ENCODE data around the gene TOM1L2. TPM values are rescaled to one million over a fixed set of nuclear protein-coding genes. Genes with fewer than 3 reads are reported as not detected.

TOM1L2 gene
- total RNA-seq, 1 experiment from 2014 or later, result 45.2 TPM

DNA sequence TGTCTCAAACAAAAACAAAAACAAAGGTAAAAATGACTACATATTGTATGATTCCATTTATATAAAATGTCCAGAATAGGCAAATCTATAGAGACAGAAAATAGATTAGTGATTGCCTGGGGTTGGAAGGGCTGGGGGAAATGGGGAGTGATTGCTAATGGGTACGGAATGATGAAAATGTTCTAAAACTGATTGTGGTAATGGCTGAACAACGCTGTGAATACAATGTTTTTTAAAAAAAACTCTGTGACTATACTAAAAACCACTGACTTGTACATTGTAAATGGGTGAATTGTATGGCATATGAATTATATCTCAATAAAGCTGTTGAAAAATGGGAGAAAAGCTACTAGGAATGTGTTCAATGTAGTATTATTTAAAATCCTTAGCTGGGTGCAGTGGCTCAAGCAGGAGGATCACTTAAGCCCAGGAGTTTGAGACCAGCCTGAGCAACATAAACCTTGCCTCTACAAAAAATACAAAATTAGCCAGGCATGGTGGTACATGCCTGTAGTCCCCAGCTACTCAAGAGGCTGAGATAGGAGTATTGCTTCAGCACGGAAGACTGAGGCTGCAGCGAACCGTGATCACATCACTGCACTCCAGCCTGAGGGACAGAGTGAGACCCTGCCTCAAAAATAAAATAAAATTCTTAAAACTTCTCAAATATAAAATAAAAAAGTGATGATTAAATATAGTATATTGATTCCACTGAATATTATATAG lies 47.9 kb downstream of the TOM1L2 start:
- intact Hi-C loops (cut with micrococcal nuclease; ENCODE audit: unreplicated experiment) (loop anchor here (5.0 kb wide), 1 partner anchor 33 kb away; no protein-coding TSS in a partner anchor), in situ Hi-C loops (cut with HindIII; ENCODE audit: low pct_unique_long_range_greater_than_20kb, low sequenced_read_pairs) (no loop called here)
- Histone ChIP-seq H3K9me3 (ENCODE audit: control insufficient read depth, insufficient read depth, low read depth, low read length) (no peaks in the 10 kb centered on the region), H3K4me3 (ENCODE audit: low read depth in 2 of 2, low read length in 2 of 2) (no peak overlapping the region), H3K4me1 (ENCODE audit: control insufficient read depth, insufficient read depth, low read length) (peaks cover 46% of the 10 kb centered on the region), H3K27ac (ENCODE audit: low read length) (peak overlapping the region; percentile 98; the same call in 1 of the 2 replicates), H3K27me3 (ENCODE audit: control insufficient read depth, insufficient read depth, low read length) (no peaks in the 10 kb centered on the region), H3K36me3 (ENCODE audit: control insufficient read depth, insufficient read depth, low read length) (no peaks in the 10 kb centered on the region)
- DNase-seq (ENCODE audit: low read depth, low spot score) (no peak), ATAC-seq (no peak)
- BruUV-seq (replicated peaks), result no TSS peak
- TF ChIP-seq TCF7L2 (IDR thresholded peaks at IDR 0.05; ENCODE audit: low read depth, low read length) (no peak), POLR2AphosphoS5 (IDR thresholded peaks at IDR 0.05; ENCODE audit: low read depth, low read length) (no peak), SIN3A (IDR thresholded peaks at IDR 0.05; ENCODE audit: borderline replicate concordance, insufficient read depth, low read depth, low read length) (no peak), CTCF (IDR thresholded peaks at IDR 0.05) (no peak)
- TF ChIP-seq, protein P1, sequence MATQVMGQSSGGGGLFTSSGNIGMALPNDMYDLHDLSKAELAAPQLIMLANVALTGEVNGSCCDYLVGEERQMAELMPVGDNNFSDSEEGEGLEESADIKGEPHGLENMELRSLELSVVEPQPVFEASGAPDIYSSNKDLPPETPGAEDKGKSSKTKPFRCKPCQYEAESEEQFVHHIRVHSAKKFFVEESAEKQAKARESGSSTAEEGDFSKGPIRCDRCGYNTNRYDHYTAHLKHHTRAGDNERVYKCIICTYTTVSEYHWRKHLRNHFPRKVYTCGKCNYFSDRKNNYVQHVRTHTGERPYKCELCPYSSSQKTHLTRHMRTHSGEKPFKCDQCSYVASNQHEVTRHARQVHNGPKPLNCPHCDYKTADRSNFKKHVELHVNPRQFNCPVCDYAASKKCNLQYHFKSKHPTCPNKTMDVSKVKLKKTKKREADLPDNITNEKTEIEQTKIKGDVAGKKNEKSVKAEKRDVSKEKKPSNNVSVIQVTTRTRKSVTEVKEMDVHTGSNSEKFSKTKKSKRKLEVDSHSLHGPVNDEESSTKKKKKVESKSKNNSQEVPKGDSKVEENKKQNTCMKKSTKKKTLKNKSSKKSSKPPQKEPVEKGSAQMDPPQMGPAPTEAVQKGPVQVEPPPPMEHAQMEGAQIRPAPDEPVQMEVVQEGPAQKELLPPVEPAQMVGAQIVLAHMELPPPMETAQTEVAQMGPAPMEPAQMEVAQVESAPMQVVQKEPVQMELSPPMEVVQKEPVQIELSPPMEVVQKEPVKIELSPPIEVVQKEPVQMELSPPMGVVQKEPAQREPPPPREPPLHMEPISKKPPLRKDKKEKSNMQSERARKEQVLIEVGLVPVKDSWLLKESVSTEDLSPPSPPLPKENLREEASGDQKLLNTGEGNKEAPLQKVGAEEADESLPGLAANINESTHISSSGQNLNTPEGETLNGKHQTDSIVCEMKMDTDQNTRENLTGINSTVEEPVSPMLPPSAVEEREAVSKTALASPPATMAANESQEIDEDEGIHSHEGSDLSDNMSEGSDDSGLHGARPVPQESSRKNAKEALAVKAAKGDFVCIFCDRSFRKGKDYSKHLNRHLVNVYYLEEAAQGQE (IDR thresholded peaks at IDR 0.05; ENCODE audit: insufficient read depth in 1 of 2, low read depth in 2 of 2, low read length in 1 of 2), result no peak
- POLR2A ChIA-PET, result no interaction called here
- CTCF ChIA-PET, result no interaction called here

DNA sequence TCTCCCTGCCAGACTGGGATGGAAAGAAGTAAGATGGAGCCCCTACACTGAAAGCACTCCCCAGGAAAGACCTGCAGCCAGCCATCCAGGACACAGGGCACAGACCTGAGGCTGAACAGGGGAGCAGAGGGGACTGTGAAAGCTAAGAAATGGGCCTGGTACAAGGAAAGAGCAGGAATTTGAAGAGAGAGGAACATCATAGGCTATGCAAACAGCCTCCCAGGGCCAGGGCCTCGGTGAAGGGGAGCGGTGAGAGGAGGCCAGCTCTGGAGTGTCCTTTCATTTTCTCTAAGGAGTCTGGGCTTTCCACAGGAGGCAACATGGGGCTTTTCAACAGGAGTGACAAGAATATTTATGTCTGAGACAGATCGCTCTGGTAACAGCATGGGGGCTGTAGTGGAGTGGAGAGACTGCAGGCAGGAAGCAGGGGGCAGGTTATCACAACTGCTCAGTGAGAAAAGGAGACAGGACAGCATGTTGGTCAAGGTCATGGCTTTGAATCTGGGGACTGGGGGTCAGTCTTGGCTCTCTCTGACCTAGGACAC lies 50.1 kb downstream of the TOM1L2 start:
- DNase-seq (ENCODE audit: low read depth, low spot score) (no peak), ATAC-seq (peak; percentile 35)
- Histone ChIP-seq H3K9me3 (ENCODE audit: control insufficient read depth, insufficient read depth, low read depth, low read length) (no peaks in the 10 kb centered on the region), H3K36me3 (ENCODE audit: control insufficient read depth, insufficient read depth, low read length) (no peaks in the 10 kb centered on the region), H3K4me3 (ENCODE audit: low read depth in 2 of 2, low read length in 2 of 2) (peak overlapping the region in 1 of 2 experiments; percentile 23; a peak in 2 of 4 replicates), H3K27ac (ENCODE audit: low read length) (peak overlapping the region; percentile 98), H3K4me1 (ENCODE audit: control insufficient read depth, insufficient read depth, low read length) (peaks cover 48% of the 10 kb centered on the region), H3K27me3 (ENCODE audit: control insufficient read depth, insufficient read depth, low read length) (no peaks in the 10 kb centered on the region)
- ChIA-PET POLR2A (no interaction called here), CTCF (interaction anchor here (1.3 kb wide), 1 partner anchor 31 kb away, joined by 6 read pairs; no protein-coding TSS in a partner anchor)
- no peak for TF ChIP-seq CTCF (IDR thresholded peaks at IDR 0.05)
- no peak for TF ChIP-seq POLR2AphosphoS5 (IDR thresholded peaks at IDR 0.05; ENCODE audit: low read depth, low read length)
- no peak for TF ChIP-seq TCF7L2 (IDR thresholded peaks at IDR 0.05; ENCODE audit: low read depth, low read length)
- TF ChIP-seq SIN3A (IDR thresholded peaks at IDR 0.05; ENCODE audit: borderline replicate concordance, insufficient read depth, low read depth, low read length), result no peak
- TF ChIP-seq, protein P1 (IDR thresholded peaks at IDR 0.05; ENCODE audit: insufficient read depth in 1 of 2, low read depth in 2 of 2, low read length in 1 of 2), result no peak
- in situ Hi-C loops (cut with HindIII; ENCODE audit: low pct_unique_long_range_greater_than_20kb, low sequenced_read_pairs), result no loop called here
- no TSS peak for BruUV-seq (replicated peaks)
- intact Hi-C loops (cut with micrococcal nuclease; ENCODE audit: unreplicated experiment), result loop anchor here (5.0 kb wide), 1 partner anchor 35 kb away; no protein-coding TSS in a partner anchor

Data from Panc1 (cell line).